ENCODE measurements around the gene OGFOD2. TPM values are rescaled to one million over a fixed set of nuclear protein-coding genes. Genes with fewer than 3 reads are reported as not detected.

Gene OGFOD2
- total RNA-seq, 1 donor from 2014 or later, result 22.8 TPM

- Mint-ChIP-seq H3K4me1 (peaks cover 19% of the 10 kb centered on the region), H3K9me3 (no peaks in the 10 kb centered on the region), H3K27ac (peak overlapping the region; percentile 41), H3K27me3 (no peaks in the 10 kb centered on the region), H3K36me3 (ENCODE audit: low read depth) (peaks cover 16% of the 10 kb centered on the region), H3K4me3 (no peak overlapping the region)
- TF ChIP-seq CTCF (IDR thresholded peaks at IDR 0.05), result no peak
- intact Hi-C loops (cut with micrococcal nuclease), result no loop called here
- DNase-seq (no peak), ATAC-seq (ENCODE audit: low read depth) (no peak)
- ChIA-PET CTCF (no interaction called here), POLR2A (no interaction called here)
These were observed 12.3 kb downstream of the OGFOD2 start for GRCh38 chr12:122987086-122987951.

- intact Hi-C loops (cut with micrococcal nuclease), result no loop called here
- no peak for DNase-seq
- CTCF ChIA-PET, result no interaction called here
- ATAC-seq (ENCODE audit: low read depth), result no peak
- POLR2A ChIA-PET, result no interaction called here
- H3K27ac Mint-ChIP-seq, result no peak overlapping the region
- no peaks in the 10 kb centered on the region for H3K9me3 Mint-ChIP-seq
- H3K4me3 Mint-ChIP-seq, result no peak overlapping the region
- H3K4me1 Mint-ChIP-seq, result peaks cover 14% of the 10 kb centered on the region
- TF ChIP-seq CTCF (IDR thresholded peaks at IDR 0.05), result no peak
- no peaks in the 10 kb centered on the region for H3K27me3 Mint-ChIP-seq
- peaks cover 16% of the 10 kb centered on the region for H3K36me3 Mint-ChIP-seq (ENCODE audit: low read depth)
These were observed 13.0 kb downstream of the OGFOD2 start for GRCh38 chr12:122988036-122988435.

- TF ChIP-seq CTCF (IDR thresholded peaks at IDR 0.05), result no peak
- intact Hi-C loops (cut with micrococcal nuclease), result no loop called here
- ChIA-PET POLR2A (interaction anchor here (0.5 kb wide), 1 partner anchor 23 kb away, joined by 8 read pairs; the partner anchor contains the start of gene ABCB9), CTCF (no interaction called here)
- no peak overlapping the region for H3K4me3 Mint-ChIP-seq
- no peak overlapping the region for H3K27ac Mint-ChIP-seq
- DNase-seq (no peak), ATAC-seq (ENCODE audit: low read depth) (no peak)
- peaks cover 14% of the 10 kb centered on the region for H3K4me1 Mint-ChIP-seq
- H3K9me3 Mint-ChIP-seq, result no peaks in the 10 kb centered on the region
- H3K27me3 Mint-ChIP-seq, result no peaks in the 10 kb centered on the region
- peaks cover 16% of the 10 kb centered on the region for H3K36me3 Mint-ChIP-seq (ENCODE audit: low read depth)
These were observed 13.7 kb downstream of the OGFOD2 start for GRCh38 chr12:122988612-122989212.

GRCh38 chr12:122989225-122989839 lies 14.3 kb downstream of the OGFOD2 start:
- no peak for DNase-seq
- Mint-ChIP-seq H3K9me3 (no peaks in the 10 kb centered on the region), H3K27me3 (no peaks in the 10 kb centered on the region), H3K4me3 (no peak overlapping the region), H3K4me1 (peaks cover 11% of the 10 kb centered on the region), H3K36me3 (ENCODE audit: low read depth) (peaks cover 11% of the 10 kb centered on the region), H3K27ac (no peak overlapping the region)
- no peak for TF ChIP-seq CTCF (IDR thresholded peaks at IDR 0.05)
- ChIA-PET CTCF (no interaction called here), POLR2A (interaction anchor here (0.5 to 1.5 kb wide), 3 partner anchors 9 to 23 kb away, joined by 3 to 8 read pairs (median 3); partner anchors contain the start of genes ABCB9, ARL6IP4 and OGFOD2)
- intact Hi-C loops (cut with micrococcal nuclease), result no loop called here
- no peak for ATAC-seq (ENCODE audit: low read depth)

GRCh38 chr12:122989874-122990419 lies 14.9 kb downstream of the OGFOD2 start:
- H3K36me3 Mint-ChIP-seq (ENCODE audit: low read depth), result peaks cover 8% of the 10 kb centered on the region
- intact Hi-C loops (cut with micrococcal nuclease), result no loop called here
- ChIA-PET CTCF (no interaction called here), POLR2A (interaction anchor here (1.2 to 1.5 kb wide), 2 partner anchors 10 to 15 kb away, joined by 3 read pairs; partner anchors contain the start of genes ARL6IP4 and OGFOD2)
- H3K4me1 Mint-ChIP-seq, result peaks cover 5% of the 10 kb centered on the region
- no peaks in the 10 kb centered on the region for H3K9me3 Mint-ChIP-seq
- no peaks in the 10 kb centered on the region for H3K27me3 Mint-ChIP-seq
- H3K4me3 Mint-ChIP-seq, result no peak overlapping the region
- no peak for TF ChIP-seq CTCF (IDR thresholded peaks at IDR 0.05)
- no peak for ATAC-seq (ENCODE audit: low read depth)
- no peak overlapping the region for H3K27ac Mint-ChIP-seq
- no peak for DNase-seq

All from activated B cell treated with CpG ODN at 0.5 μM for 24 hours (primary cell).